ENCODE measurements around the gene FAM76A. TPM values are rescaled to one million over a fixed set of nuclear protein-coding genes. Genes with fewer than 3 reads are reported as not detected.
"Not testable (repeated sequence)": the region's sequence is repeated elsewhere in the genome, so short reads cannot be mapped to it uniquely, and the experiment has no call there.

FAM76A gene
- 100 to 1,000 TPM in 1 of 5 donors, 10 to 100 TPM in 4; 11.2 to 125 (median 18.5) TPM for total RNA-seq
- 1 to 10 TPM; 3.7 to 7.8 (median 4.0) TPM for polyA plus RNA-seq
- long read RNA-seq, donor 1, partial matches to known transcripts = 0 of 1 reads
- long read RNA-seq, donor 1, other reads (novel, unspliced or antisense) = 0 of 1 reads
- long read RNA-seq, donor 2, partial matches to known transcripts = 0 of 1 reads
- long read RNA-seq, donor 2, other reads (novel, unspliced or antisense) = 0 of 1 reads
- long read RNA-seq, donor 3, partial matches to known transcripts = 0 of 1 reads
- long read RNA-seq, donor 3, other reads (novel, unspliced or antisense) = 0 of 1 reads
- long read RNA-seq, donor 4 = 0 reads
- long read RNA-seq, donor 5 = 0 reads
- long read RNA-seq, donor 6 = 0 reads
- long read RNA-seq, donor 7, partial matches to known transcripts = 0 of 3 reads
- long read RNA-seq, donor 7, other reads (novel, unspliced or antisense) = 0 of 3 reads
- long read RNA-seq, donor 8, partial matches to known transcripts = 0 of 4 reads
- long read RNA-seq, donor 8, other reads (novel, unspliced or antisense) = 0 of 4 reads
- long read RNA-seq, donor 9 = 0 reads
- long read RNA-seq, donor 10 = 0 reads

DNA sequence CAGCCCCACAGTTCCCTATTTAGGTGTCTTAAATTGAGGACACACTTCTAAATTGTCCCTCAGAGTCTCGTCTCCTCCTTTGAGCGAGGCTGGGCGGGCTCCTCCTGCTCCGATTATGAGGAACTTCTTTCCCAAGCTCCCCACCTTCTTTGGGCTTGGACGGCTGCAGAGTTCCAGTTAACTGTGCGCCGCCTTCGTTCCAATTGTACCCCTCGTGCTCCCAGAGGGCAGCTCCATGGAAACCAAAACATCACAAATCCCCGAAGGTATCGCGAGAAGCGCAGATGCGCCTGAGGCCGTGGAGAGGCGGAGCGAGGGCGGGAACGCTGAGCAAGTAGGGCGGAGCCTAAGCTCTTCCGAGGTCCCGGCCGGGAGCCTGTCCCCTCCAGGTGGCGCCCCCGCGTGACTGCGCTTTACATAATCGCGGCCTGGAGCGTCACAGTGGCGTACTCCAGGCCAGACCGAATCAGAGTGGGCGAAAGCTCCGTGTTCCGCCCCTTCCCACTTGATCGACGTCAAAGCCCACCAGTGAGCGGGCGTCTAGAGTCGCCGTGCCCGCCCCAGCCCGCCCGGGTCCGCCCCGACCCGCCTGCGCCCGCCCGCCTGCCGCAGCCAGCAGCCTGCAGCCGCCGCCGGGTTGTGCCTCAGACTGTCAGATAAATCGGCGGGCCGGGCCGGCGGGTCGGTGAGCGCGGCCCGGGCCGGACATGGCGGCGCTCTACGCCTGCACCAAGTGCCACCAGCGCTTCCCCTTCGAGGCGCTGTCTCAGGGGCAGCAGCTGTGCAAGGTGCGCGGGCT, at the start of gene FAM76A:
FAM76A (plus strand) TSS at position 588 of the 799 bp plus-strand sequence; CDS start at position 708, 120 bp downstream.
- Histone ChIP-seq H3K27me3 (no peaks in the 10 kb centered on the region), H3K9me3 (no peaks in the 10 kb centered on the region), H3K4me3 (peak within 1 kb of the TSS; percentile 67 to 98 (median 88)), H3K4me1 (peaks cover 15 to 40% (median 22%) of the 10 kb centered on the region in 4 donors), H3K27ac (peak within 1 kb of the TSS; percentile 88 to 98 (median 93)), H3K36me3 (peaks cover 4 to 28% (median 27%) of the 10 kb centered on the region in 4 donors)
- TF ChIP-seq POLR2AphosphoS5 (IDR thresholded peaks at IDR 0.05) (peak; percentile 68 to 84 (median 78)), EP300 (IDR thresholded peaks at IDR 0.05) (no peak)
- TF ChIP-seq, protein P1, sequence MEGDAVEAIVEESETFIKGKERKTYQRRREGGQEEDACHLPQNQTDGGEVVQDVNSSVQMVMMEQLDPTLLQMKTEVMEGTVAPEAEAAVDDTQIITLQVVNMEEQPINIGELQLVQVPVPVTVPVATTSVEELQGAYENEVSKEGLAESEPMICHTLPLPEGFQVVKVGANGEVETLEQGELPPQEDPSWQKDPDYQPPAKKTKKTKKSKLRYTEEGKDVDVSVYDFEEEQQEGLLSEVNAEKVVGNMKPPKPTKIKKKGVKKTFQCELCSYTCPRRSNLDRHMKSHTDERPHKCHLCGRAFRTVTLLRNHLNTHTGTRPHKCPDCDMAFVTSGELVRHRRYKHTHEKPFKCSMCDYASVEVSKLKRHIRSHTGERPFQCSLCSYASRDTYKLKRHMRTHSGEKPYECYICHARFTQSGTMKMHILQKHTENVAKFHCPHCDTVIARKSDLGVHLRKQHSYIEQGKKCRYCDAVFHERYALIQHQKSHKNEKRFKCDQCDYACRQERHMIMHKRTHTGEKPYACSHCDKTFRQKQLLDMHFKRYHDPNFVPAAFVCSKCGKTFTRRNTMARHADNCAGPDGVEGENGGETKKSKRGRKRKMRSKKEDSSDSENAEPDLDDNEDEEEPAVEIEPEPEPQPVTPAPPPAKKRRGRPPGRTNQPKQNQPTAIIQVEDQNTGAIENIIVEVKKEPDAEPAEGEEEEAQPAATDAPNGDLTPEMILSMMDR (IDR thresholded peaks at IDR 0.05) = peak in 4 of 7 experiments; percentile 15 to 59 (median 30)
- DNase-seq = peak; percentile 100
- WGBS, 5 donors = 1 to 3% (median 2%) methylated on average over 21 to 72 of the region's 72 CpGs
- intact Hi-C loops (cut with DNase I; ENCODE audit: low total_unique reads) = loop anchor here (10.0 kb wide), 1 partner anchor 61 kb away; no protein-coding TSS in a partner anchor

- intact Hi-C loops (cut with DNase I; ENCODE audit: low total_unique reads) = no loop called here
- Histone ChIP-seq H3K27ac (no peak overlapping the region), H3K4me3 (no peak overlapping the region), H3K4me1 (peaks cover 11 to 19% (median 12%) of the 10 kb centered on the region in 4 donors), H3K27me3 (no peaks in the 10 kb centered on the region), H3K36me3 (no peaks in the 10 kb centered on the region), H3K9me3 (peaks cover 12 to 19% (median 15%) of the 10 kb centered on the region in 4 donors)
- TF ChIP-seq POLR2A (IDR thresholded peaks at IDR 0.05) (no peak), EP300 (IDR thresholded peaks at IDR 0.05) (no peak), POLR2AphosphoS5 (IDR thresholded peaks at IDR 0.05) (no peak)
- TF ChIP-seq, protein P1 (IDR thresholded peaks at IDR 0.05) = no peak
- 92 to 100% (median 96%) methylated on average over 1 of the region's 1 CpG for WGBS, 5 donors
- DNase-seq = no peak
Observed at GRCh38 chr1:27676410-27676809, 49.4 kb upstream of the FAM76A start.

- Histone ChIP-seq H3K27me3 (no peaks in the 10 kb centered on the region), H3K4me1 (no peaks in the 10 kb centered on the region), H3K4me3 (no peak overlapping the region), H3K9me3 (peaks cover 15 to 31% (median 21%) of the 10 kb centered on the region in 4 donors), H3K27ac (no peak overlapping the region), H3K36me3 (no peaks in the 10 kb centered on the region)
- TF ChIP-seq EP300 (IDR thresholded peaks at IDR 0.05) (no peak), POLR2A (IDR thresholded peaks at IDR 0.05) (no peak), POLR2AphosphoS5 (IDR thresholded peaks at IDR 0.05) (no peak)
- TF ChIP-seq, protein P1 (IDR thresholded peaks at IDR 0.05) = no peak
- no peak for DNase-seq
- intact Hi-C loops (cut with DNase I; ENCODE audit: low total_unique reads) = no loop called here
Observed at GRCh38 chr1:27678747-27679146, 47.0 kb upstream of the FAM76A start.

GRCh38 chr1:27680225-27680791, 45.5 kb upstream of the FAM76A start:
- WGBS, 5 donors = 90 to 100% (median 98%) methylated on average over 2 of the region's 2 CpGs

DNA sequence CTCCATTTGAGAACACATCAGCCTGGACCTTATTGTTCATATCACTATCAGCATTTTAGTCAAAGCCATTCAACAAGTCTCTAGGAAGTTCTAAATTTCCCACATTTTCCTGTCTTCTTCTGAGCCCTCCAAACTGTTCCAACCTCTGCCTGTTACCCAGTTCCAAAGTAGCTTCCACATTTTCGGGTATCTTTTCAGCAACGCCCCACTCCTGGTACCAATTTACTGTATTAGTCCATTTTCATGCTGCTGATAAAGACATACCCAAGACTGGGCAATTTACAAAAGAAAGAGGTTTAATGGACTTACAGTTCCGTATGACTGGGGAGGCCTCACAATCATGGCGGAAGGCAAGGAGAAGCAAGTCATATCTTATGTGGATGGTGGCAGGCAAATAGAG, 44.2 kb upstream of the FAM76A start:
- H3K4me3 ChIP-seq; H3K27me3 ChIP-seq; H3K4me1 ChIP-seq; H3K36me3 ChIP-seq; DNase-seq; intact Hi-C loops (cut with DNase I; ENCODE audit: low total_unique reads): not testable (repeated sequence)
- peaks cover 15 to 31% (median 21%) of the 10 kb centered on the region in 4 donors for H3K9me3 ChIP-seq
- H3K27ac ChIP-seq = peak overlapping the region in 1 of 5 donors; percentile 46
- WGBS, 5 donors = 96 to 100% (median 97%) methylated on average over 4 of the region's 4 CpGs

More at GRCh38 chr1:27680225-27680791, 45.5 kb upstream of the FAM76A start:
- H3K4me1 ChIP-seq; intact Hi-C loops (cut with DNase I; ENCODE audit: low total_unique reads); DNase-seq; H3K36me3 ChIP-seq; H3K4me3 ChIP-seq; H3K27me3 ChIP-seq; H3K27ac ChIP-seq: not testable (repeated sequence)
- peaks cover 15 to 31% (median 21%) of the 10 kb centered on the region in 4 donors for H3K9me3 ChIP-seq

Measured in stomach (tissue), 19 donors.